GM23248 (cell line): ENCODE results near the gene KCNE1. TPM values are rescaled to one million over a fixed set of nuclear protein-coding genes. Genes with fewer than 3 reads are reported as not detected.
A peak's percentile ranks its signal among the peaks of the same experiment; 100 is the strongest.

Source experiments
- DNase-seq: peaks from one replicate; pipeline ENCODE4 v3.0.0-alpha.2; 2015
- H2AFZ ChIP-seq: fragments of 200-600 bp; sonication (generic); 2 replicates; pipeline ENCODE4 v1.6.1; 2016; ENCODE audit warnings: antibody characterized with exemption
- H3F3A ChIP-seq: fragments of 200-600 bp; sonication (generic); 2 replicates; pipeline ENCODE4 v1.6.1; 2016; ENCODE audit warnings: mild to moderate bottlenecking, antibody characterized with exemption, mixed run types; ENCODE audit not compliant: insufficient read depth
- H3K27ac ChIP-seq: fragments of 200-600 bp; sonication (generic); 2 replicates; pipeline ENCODE4 v1.5.1; 2016; ENCODE audit warnings: mild to moderate bottlenecking
- H3K27me3 ChIP-seq: fragments of 200-600 bp; sonication (generic); replicated peaks from 2 replicates; pipeline ENCODE4 v1.6.1; 2016; ENCODE audit warnings: mild to moderate bottlenecking; ENCODE audit not compliant: insufficient read depth
- H3K36me3 ChIP-seq: fragments of 200-600 bp; sonication (generic); 2 replicates; pipeline ENCODE4 v1.6.1; 2016; ENCODE audit warnings: low read depth, mild to moderate bottlenecking
- H3K4me1 ChIP-seq: fragments of 200-600 bp; sonication (generic); 2 replicates; pipeline ENCODE4 v1.6.1; 2016; ENCODE audit warnings: mild to moderate bottlenecking; ENCODE audit not compliant: insufficient read depth
- H3K4me2 ChIP-seq: fragments of 200-600 bp; sonication (generic); one replicate; pipeline ENCODE4 v1.6.1; 2016; ENCODE audit warnings: mild to moderate bottlenecking; ENCODE audit not compliant: unreplicated experiment
- H3K4me3 ChIP-seq: fragments of 200-600 bp; sonication (generic); 2 replicates; pipeline ENCODE4 v1.5.1; 2016; ENCODE audit warnings: mild to moderate bottlenecking
- H3K79me2 ChIP-seq: fragments of 200-600 bp; sonication (generic); 2 replicates; pipeline ENCODE4 v1.6.1; 2016; ENCODE audit warnings: mild to moderate bottlenecking; ENCODE audit not compliant: insufficient read depth
- H3K9ac ChIP-seq: fragments of 200-600 bp; sonication (generic); 2 replicates; pipeline ENCODE4 v1.6.1; 2016; ENCODE audit warnings: mild to moderate bottlenecking
- H3K9me2 ChIP-seq: fragments of 200-600 bp; sonication (generic); 2 replicates; pipeline ENCODE4 v1.6.1; 2016; ENCODE audit warnings: mixed run types, mild to moderate bottlenecking, moderate library complexity; ENCODE audit not compliant: insufficient read depth
- H3K9me3 ChIP-seq: fragments of 200-600 bp; sonication (generic); one replicate; pipeline ENCODE4 v1.6.1; 2017; ENCODE audit warnings: low read depth
- H4K20me1 ChIP-seq: fragments of 200-600 bp; sonication (generic); 2 replicates; pipeline ENCODE4 v1.6.0; 2016; ENCODE audit not compliant: insufficient read depth
- EZH2 ChIP-seq: fragments of 200-600 bp; sonication (generic); IDR thresholded peaks from 2 replicates; pipeline ENCODE4 v1.6.1; 2018; ENCODE audit warnings: antibody characterized with exemption, mild to moderate bottlenecking; ENCODE audit not compliant: insufficient read depth, poor library complexity, severe bottlenecking
- EZH2phosphoT487 ChIP-seq: fragments of 200-600 bp; sonication (generic); IDR thresholded peaks from 2 replicates; pipeline ENCODE4 v1.6.1; 2018; ENCODE audit warnings: antibody characterized with exemption, moderate library complexity, mild to moderate bottlenecking, low read depth; ENCODE audit not compliant: insufficient read depth
- WGBS, 2 experiments: methylation state at CpG; one replicate each; pipeline ENCODE4 v1.1.6; 2015 to 2017; ENCODE audit warnings: low lambda C conversion rate in 2 of 2, low coverage in 1 of 2; ENCODE audit errors: missing lambda C conversion rate in 2 of 2; 5-methylcytosine and 5-hydroxymethylcytosine counted together
- in situ Hi-C: fragments of 300-500 bp; cut with MboI; formaldehyde crosslinking; loops from 2 replicates; pipeline ENCODE4 v1.15.0; 2020
- polyA plus RNA-seq: library from polyadenylated mRNA; unstranded; fragments of >200 nt; fragmentation: Nextera tagmentation; extraction: Ambion mirVana; gene quantifications from 2 replicates; pipeline ENCODE4 v1.2.1, GENCODE V29; 2016
- total RNA-seq: library from RNA; depleted of rRNA; stranded (reverse); fragments of >200 nt; shearing (Covaris generic); gene quantifications from 2 replicates; pipeline ENCODE4 v1.2.3, GENCODE V29; 2014

Gene KCNE1
- total and polyA plus RNA-seq, 2 experiments from 2014 or later, result 0.43 TPM; not detected in 1

DNA sequence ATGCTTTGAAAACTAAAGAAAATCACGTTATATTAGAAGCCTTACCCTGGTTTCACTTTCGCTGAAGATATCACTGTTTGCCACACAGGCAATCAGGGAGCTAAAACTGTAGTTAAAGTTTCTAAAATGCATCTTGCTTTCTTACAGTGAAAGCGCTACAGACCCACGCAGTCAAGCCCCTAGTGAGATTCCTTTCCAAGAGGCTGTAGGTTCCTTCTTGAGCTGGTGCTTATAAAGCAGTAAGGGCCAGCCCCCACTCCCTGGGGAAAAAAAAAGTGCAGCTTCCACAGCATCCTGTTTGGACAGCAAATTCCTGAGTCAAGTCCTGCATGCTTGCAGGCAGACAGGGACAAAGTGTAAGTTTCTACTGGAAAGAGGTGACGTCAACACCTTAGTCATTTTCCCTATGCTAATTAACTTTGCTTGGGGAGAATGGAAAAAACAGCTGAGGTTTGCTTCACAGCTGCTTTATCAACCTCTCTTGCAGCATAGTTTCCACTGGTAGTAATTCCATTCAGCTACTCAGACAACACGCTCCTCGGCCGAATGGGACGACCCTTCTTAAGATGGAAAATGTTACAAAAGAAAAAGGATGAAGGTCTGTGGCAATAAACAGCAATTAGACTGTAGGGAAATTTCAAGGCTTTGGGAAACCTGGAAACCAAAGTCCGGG, 14.7 kb upstream of the KCNE1 start:
- Histone ChIP-seq H3K79me2 (peaks cover 38% of the 10 kb centered on the region), H2AFZ (0 out of 2 replicates have a peak overlapping the region, but pooled peaks have one; percentile 7), H3K9ac (peak overlapping the region; percentile 95), H3F3A (peaks cover 38% of the 10 kb centered on the region), H3K9me2 (no peaks in the 10 kb centered on the region), H3K4me3 (peak overlapping the region; percentile 83), H3K4me2 (peak overlapping the region; percentile 96), H3K27me3 (no peaks in the 10 kb centered on the region), H3K36me3 (0 out of 2 replicates have a peak, but pooled peaks cover 3% of the 10 kb centered on the region), H3K9me3 (no peaks in the 10 kb centered on the region), H4K20me1 (no peaks in the 10 kb centered on the region), H3K27ac (peak overlapping the region; percentile 94), H3K4me1 (peaks cover 33% of the 10 kb centered on the region)
- WGBS, 2 experiments, result 1 to 3% methylated on average over 10 of the region's 10 CpGs
- in situ Hi-C loops, result no loop called here
- peak; percentile 99 for DNase-seq
- no peak for TF ChIP-seq EZH2
- no peak for TF ChIP-seq EZH2phosphoT487

DNA sequence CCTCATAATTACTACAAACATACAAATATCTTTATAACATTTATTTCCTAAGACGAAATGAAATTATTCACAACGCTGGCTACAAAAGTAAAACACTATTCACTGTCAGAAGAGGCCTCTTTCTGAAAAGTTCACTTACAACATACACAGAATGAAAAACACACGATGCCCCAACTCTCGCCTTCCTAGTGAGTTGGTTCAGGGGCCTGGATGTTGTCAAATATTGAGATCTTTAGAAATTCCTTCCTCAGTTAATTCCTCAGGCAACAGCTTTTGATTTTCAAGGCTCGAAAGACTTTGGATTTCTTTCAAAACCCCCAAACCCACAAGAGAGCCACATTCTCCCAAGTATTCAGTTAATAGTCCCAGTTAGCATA, 14.2 kb upstream of the KCNE1 start:
- no peak for TF ChIP-seq EZH2
- no peak for TF ChIP-seq EZH2phosphoT487
- peak; percentile 54 for DNase-seq
- H3K27ac ChIP-seq, result peak overlapping the region; percentile 94
- H3K79me2 ChIP-seq, result peaks cover 38% of the 10 kb centered on the region
- 0 out of 2 replicates have a peak overlapping the region, but pooled peaks have one; percentile 7 for H2AFZ ChIP-seq
- in situ Hi-C loops, result no loop called here
- no peaks in the 10 kb centered on the region for H3K27me3 ChIP-seq
- H3K4me3 ChIP-seq, result peak overlapping the region; percentile 83
- no peaks in the 10 kb centered on the region for H4K20me1 ChIP-seq
- no peaks in the 10 kb centered on the region for H3K9me3 ChIP-seq
- H3K4me2 ChIP-seq, result peak overlapping the region; percentile 96
- WGBS, 2 experiments, result 2% methylated on average over 5 of the region's 5 CpGs
- H3K36me3 ChIP-seq, result 0 out of 2 replicates have a peak, but pooled peaks cover 3% of the 10 kb centered on the region
- H3K9ac ChIP-seq, result peak overlapping the region; percentile 95
- H3K9me2 ChIP-seq, result no peaks in the 10 kb centered on the region
- H3K4me1 ChIP-seq, result peaks cover 33% of the 10 kb centered on the region
- H3F3A ChIP-seq, result peaks cover 38% of the 10 kb centered on the region

DNA sequence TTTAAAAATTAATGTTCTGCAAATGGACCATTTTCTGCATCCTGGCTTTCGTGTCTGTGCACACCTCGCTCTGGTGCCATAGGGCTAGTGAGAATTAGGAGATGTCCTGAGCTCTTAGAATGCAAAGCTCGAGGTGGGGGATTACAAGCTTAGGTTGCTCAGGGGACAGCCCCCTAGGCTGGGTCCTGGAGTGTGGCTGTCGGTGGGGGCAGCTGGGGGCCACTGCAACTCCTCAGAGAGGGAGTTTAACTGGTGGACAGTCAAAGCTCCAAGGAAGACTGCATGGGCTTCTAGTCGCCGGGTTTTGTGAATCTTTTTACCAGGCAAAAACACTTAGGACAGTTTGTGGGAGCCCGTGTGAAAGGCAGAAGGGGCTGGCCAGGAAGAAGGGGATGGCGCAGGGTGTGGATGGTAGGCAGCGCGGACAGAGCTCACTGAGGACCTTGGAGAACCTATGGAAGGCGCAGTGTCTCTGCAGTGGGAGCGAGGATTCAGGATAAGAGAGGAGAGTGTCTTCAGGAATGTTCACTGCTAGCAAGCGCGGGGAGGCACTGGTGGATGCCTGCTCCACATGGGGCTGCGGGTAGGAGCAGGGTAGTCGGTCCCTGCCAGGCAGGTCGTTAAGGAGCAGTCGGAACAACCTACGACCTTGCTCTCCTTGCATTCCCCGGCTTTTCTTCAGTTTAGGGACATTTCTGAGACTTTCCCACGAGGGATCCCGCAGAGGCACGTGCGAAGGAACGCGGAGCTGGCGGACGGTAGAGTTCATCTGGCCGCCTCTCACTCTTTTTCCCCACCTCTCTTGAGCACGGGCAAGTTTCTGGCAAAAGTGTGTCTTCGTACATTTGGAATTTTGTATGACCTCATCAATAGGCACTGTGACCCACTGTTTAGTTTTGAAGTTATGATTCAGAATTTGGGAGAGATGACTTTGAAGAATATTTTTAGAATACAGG, 12.9 kb upstream of the KCNE1 start:
- Histone ChIP-seq H3F3A (peaks cover 44% of the 10 kb centered on the region), H4K20me1 (no peaks in the 10 kb centered on the region), H3K79me2 (peaks cover 38% of the 10 kb centered on the region), H3K4me2 (peak overlapping the region; percentile 96), H2AFZ (peak overlapping the region; percentile 4; the same call in 1 of the 2 replicates), H3K36me3 (peaks cover 11% of the 10 kb centered on the region; the same call in 1 of the 2 replicates), H3K27ac (peak overlapping the region; percentile 94), H3K4me1 (peaks cover 28% of the 10 kb centered on the region), H3K9me2 (no peaks in the 10 kb centered on the region), H3K4me3 (peak overlapping the region; percentile 83), H3K27me3 (no peaks in the 10 kb centered on the region), H3K9ac (peak overlapping the region; percentile 95), H3K9me3 (no peaks in the 10 kb centered on the region)
- in situ Hi-C loops, result no loop called here
- 26 to 28% methylated on average over 31 of the region's 31 CpGs for whole genome bisulfite sequencing, 2 experiments
- TF ChIP-seq EZH2phosphoT487 (no peak), EZH2 (no peak)
- peak; percentile 83 for DNase-seq

DNA sequence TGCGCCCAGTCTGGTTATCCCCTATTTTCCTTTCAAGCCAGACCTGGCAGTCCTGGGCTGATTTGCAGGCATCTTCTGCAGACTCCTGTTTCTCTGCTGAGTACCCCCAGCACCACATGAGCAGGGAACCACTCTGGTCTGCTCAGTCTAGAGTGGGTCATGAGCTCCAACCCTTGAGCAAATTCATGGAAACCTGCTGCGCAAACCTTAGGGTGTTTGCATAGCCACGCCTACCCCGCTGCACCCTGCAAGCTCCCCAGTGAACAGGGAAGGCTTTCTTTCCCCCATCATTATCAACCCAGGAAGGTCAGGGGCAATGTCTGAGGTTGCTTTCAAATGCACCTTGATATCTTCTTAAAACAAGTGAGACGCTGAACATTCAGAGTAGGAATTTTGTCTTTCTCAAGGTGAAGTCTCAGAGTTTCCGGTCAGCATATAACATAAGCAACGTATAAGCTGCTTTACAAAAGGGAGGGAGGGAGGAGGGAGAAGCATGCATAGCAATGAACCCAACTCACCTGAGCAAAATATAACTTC, 11.1 kb upstream of the KCNE1 start:
- WGBS, 2 experiments, result 99% methylated on average over 7 of the region's 7 CpGs
- H3K27me3 ChIP-seq, result no peaks in the 10 kb centered on the region
- peaks cover 26% of the 10 kb centered on the region for H3K4me1 ChIP-seq
- H3K36me3 ChIP-seq, result peaks cover 17% of the 10 kb centered on the region; the same call in 1 of the 2 replicates
- H3K4me3 ChIP-seq, result no peak overlapping the region
- no peak overlapping the region for H2AFZ ChIP-seq
- in situ Hi-C loops, result no loop called here
- H3K79me2 ChIP-seq, result peaks cover 38% of the 10 kb centered on the region
- no peaks in the 10 kb centered on the region for H3K9me2 ChIP-seq
- no peaks in the 10 kb centered on the region for H4K20me1 ChIP-seq
- no peaks in the 10 kb centered on the region for H3K9me3 ChIP-seq
- H3K9ac ChIP-seq, result no peak overlapping the region
- H3K27ac ChIP-seq, result no peak overlapping the region
- peaks cover 43% of the 10 kb centered on the region for H3F3A ChIP-seq
- no peak for TF ChIP-seq EZH2phosphoT487
- no peak for TF ChIP-seq EZH2
- no peak for DNase-seq
- H3K4me2 ChIP-seq, result no peak overlapping the region
